SIG-M5 treated with dmso at 0.1 percent for 504 hours (cell line): ENCODE measurements around the gene NAAA.
"Not testable (repeated sequence)": the region's sequence is repeated elsewhere in the genome, so short reads cannot be mapped to it uniquely, and the experiment has no call there.

Source experiments
- DNase-seq: peaks from one replicate; lab custom pipeline; 2025; ENCODE audit not compliant: unreplicated experiment; lab: John Stamatoyannopoulos, UW

Gene NAAA

DNA sequence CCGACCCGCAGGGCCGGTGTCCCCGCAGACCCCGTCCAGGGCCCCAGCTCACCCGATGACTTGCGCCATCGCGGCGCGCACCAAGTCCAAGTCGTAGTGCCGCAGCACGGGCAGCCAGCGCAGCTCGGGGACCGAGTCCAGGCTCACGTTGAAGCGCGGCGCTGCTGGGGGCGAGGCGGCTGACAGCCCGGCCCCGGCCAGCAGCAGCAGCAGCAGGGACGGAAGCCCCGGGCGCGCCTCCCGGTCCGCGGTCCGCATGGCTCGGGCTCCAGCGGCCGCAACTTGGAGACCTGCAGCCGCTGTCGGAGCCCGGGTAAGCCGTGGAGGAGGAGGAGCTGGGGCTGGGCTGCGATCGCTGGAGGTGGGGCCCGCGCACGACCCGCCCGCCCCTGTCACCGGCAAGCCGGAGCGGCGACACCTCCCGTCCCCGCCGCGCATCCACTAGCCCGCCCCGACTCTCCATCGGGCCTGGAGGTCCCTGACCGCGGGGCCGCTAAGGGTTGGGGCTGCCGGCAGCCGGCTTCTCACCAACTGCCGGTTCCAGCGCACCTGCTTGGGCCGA is at the start of gene NAAA:
Gene NAAA, minus strand, starts transcription at position 322 of the 562 bp plus-strand sequence. Its CDS starts 64 bp downstream, at position 258.
- DNase-seq, result peak; percentile 56

DNA sequence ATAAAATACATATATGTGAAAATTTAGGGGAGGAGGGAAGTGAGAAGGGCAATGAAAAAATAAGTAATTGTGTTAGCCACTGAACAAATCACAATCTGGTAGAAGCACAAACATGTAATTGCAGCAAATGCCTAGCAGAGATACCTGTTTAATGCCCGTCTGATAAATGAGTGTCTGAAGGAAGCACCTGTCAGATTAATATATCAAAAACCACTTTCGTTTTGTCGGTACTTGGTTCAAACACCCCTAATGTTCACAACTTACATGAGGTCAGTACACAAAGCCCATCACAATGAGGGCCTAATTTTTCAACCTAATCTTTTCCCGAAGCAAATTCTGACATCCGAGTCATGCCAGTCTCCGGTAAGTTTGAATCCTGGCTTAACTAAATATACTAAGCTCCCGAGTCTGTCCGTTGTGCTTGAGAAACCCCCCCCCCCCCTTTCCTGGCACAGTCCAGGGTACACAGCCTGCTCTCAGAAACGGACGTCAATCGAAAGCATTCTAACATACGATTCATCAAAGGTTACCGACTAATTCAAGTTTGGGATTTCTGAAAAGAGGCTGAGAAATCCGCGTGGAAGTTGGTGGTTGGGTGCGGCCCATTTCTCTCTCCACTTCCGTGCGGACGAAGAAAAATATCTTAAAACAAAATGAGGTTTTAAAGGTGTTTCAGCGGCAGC is 49.2 kb upstream of the NAAA start:
- no peak for DNase-seq

DNA sequence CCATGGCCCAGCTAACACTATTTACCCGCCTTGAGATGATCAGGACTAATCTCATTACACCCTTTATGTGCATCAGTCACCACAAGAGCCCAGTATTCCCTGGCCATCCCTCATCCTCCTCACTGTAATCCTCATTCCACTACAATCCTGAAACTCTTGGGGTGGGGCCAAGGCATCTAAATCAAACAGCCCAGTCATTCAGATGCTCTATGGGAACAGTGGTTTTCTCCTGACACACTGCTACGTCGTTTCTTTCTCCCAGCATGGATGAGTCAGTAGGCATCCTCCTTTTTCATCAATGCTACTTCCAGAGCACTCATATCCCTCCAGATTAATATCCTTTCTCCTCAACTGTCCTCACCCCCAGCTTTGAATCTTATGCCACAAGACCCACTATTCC is 44.3 kb upstream of the NAAA start:
- DNase-seq, result no peak

DNA sequence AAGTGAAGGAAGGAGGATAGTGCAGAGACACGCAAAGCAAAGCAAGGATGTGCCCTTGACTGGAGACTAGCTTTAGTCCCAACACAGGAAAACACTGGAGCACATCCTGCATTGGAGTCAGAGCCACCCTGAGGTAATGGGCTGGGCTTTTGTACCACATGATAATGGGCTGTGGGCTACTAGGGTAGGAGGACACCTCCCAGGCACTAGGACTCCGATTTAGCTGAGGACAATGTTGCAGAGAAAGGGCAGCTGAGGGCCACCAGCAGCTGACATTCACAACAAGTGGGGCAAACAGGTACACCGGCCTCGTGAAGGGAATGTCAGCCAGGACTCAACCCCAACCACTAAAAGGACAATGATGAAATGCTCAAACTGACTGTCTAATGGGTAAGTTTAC is 39.8 kb upstream of the NAAA start:
- no peak for DNase-seq

DNA sequence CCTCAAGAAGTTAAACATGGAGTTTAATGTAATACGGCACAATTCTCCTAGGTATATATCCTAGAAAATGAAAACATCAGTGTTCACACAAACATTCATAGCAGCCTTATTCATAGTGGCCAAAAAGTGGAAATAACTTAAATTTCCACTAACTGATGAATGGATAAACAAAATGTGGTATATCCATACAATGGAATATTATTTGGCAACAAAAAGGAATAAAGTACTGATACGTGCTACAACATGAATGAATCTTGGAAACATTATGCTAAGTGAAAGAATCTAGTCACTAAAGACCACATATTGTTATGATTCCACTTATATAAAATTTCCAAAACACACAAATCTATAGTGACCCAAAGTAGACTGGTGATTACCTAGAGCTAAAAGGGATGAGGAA is 35.4 kb upstream of the NAAA start:
- no peak for DNase-seq

DNA sequence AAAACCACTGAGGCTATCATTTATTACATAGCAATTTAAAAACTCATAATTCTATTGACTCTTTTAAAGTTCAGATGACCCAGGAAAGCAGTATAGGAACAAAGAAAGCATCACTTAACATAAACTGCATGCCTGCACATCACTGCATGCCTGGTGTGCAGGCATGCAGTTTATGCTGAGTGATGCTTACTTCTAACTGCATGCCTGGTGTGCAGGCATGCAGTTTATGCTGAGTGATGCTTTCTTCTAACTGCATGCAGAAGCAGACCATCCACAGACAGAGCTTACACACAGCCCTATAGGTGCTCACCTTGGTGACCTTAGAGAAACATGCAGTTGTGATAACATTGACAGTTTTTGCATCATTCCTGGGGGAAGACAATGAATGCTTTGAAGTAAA is 33.0 kb upstream of the NAAA start:
- no peak for DNase-seq

DNA sequence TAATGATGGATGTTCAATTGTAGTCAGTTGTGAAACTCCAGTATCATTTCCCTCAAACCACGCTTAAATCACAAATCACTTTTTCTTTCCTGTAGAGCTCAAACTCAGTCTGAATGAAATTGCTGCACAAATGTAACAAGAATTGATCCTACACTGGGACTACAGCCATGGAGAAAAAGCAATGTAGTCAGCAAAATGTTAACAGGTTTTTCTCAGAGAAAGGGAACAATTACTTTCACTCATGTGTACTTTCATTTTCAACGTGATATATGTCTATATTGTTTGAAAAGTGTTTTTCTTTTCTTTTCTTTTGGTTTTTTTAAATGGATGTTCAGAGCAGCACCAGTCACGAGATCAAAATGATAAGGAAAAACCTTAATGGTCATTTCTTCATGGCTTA is 27.3 kb upstream of the NAAA start:
- no peak for DNase-seq

DNA sequence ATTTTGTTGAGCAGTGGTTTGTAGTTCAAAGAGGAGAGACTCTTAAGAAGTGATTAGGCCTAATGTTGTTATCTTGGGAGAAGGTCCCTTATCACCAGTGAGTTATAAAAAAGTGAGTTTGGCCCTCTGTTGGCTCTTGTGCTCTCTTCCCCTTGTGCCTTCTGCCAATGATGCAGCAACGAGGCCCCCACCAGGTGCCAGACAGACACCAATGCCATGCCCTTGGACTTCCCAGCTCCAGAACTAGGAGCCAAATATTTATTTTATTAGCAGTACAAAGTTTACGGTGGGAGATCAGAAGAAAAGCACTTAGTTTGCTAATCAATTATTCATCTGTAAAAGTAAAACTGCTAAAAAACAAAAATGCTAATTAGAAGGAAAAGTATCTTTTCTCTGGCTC is 22.7 kb upstream of the NAAA start:
- DNase-seq, result no peak

DNA sequence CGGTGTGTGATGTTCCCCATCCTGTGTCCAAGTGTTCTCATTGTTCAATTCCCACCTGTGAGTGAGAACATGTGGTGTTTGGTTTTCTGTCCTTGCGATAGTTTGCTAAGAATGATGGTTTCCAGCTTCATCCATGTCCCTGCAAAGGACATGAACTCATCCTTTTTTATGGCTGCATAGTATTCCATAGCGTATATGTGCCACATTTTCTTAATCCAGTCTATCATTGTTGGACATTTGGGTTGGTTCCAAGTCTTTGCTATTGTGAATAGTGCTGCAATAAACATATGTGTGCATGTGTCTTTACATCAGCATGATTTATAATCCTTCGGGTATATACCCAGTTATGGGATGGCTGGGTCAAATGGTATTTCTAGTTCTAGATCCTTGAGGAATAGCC is 21.3 kb upstream of the NAAA start:
- not testable (repeated sequence) for DNase-seq

DNA sequence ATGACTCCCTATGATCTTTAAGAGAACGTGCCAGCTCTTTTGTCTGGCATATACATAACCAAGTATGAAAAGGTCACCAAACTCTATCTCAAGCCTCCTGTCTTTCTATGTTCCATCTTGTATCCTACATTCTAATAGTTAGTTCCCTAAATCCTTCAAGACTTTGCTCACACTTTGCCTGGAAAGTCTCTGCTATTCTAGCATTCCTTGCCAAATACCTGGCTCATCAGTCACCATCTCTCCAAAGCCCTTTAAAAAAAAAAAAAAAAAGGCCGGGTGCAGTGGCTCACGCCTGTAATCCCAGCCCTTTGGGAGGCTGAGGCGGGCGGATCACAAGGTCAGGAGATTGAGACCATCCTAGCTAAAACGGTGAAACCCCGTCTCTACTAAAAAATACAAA is 17.7 kb upstream of the NAAA start:
- DNase-seq, result not testable (repeated sequence)

DNA sequence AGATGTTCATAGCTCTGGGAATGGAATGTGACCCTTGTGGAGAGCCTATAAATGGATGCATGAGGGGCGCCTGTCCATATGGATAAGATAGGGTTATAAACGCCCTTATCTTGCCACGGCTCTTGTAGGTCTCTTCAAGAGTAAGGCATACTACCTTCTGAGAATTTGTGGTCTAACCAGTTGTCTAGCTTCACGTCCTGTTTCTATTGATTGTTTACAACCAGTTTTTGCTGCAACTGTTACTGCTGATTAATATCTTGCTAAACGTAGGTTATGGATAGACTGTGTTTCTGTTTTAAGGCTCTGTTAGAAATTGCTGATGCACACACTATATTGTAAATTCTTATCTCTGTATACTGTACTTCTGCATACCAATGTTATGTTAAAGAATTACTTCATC is 14.0 kb upstream of the NAAA start:
- DNase-seq, result not testable (repeated sequence)

DNA sequence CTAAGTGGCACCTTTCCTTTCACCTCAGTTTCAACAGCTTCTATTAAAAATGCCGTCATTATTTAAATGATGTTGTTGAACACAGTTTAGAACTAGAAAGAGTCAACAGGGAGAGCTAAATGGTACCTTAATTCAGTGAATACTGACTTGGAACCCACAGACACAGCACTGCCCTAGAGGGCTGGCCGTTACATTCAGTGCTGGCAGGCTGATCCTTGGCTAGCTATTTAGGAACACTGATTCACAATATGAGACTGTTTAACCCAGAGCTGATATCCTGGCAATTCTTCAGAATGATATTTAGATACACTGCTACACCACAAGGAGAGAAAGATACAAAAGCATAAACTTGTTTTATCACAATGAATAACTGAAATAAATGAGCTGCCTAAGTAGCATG is 12.7 kb upstream of the NAAA start:
- DNase-seq, result no peak

DNA sequence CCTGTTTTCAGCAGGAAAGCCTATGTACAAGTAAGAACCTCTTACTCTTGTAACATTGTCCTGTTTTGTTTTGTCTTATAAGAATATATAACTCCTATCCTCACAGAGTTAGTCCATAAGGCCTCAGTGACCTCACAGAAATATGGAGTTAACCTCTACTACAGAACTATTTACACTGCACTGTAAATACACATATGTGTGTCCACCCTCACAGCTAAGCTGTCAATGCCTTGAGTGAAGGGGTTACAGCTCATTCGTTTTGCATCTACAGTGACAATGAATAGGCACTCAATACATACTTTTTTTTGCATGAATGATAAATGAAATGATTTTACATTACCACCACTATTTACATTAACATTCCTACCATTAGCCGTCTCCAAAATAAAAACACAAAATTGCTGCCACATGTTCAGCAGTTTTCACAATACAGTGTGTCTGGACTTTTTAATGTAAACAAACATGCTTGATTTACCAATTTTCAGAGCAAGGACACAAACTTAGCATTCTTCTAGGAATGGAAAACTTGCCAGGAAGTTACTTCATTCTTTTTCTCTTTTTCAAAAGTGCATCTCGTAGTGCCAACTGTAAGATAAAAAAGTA is 9.5 kb upstream of the NAAA start:
- no peak for DNase-seq

DNA sequence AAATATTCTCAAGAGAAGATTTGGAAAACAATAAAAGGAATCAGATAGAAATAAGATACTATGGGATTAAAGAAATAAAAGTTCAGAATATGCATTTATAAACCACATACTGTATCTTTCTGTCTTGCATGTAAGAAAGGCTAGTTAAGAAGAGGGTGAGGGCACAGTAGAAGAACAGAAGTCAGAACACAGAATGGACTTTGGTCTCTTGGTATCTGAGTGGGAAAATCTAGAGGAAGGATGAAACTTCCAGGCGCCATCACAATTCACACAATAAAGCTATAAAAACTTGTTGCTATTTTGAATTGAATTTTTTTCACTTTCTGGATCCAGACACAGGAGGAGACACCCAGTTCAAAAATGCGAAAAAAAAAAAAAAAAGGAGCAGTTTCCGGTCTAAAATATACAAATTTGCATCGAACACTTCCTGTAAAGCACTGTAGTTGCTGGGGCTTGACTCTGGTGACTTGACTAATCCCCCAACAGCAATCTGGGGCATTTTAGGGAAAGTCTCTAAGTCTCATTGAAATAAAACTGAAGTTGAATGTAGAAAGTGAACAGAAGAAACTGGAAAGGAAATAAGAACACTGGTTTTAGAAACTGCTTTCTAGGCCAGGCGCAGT is 8.1 kb upstream of the NAAA start:
- no peak for DNase-seq

DNA sequence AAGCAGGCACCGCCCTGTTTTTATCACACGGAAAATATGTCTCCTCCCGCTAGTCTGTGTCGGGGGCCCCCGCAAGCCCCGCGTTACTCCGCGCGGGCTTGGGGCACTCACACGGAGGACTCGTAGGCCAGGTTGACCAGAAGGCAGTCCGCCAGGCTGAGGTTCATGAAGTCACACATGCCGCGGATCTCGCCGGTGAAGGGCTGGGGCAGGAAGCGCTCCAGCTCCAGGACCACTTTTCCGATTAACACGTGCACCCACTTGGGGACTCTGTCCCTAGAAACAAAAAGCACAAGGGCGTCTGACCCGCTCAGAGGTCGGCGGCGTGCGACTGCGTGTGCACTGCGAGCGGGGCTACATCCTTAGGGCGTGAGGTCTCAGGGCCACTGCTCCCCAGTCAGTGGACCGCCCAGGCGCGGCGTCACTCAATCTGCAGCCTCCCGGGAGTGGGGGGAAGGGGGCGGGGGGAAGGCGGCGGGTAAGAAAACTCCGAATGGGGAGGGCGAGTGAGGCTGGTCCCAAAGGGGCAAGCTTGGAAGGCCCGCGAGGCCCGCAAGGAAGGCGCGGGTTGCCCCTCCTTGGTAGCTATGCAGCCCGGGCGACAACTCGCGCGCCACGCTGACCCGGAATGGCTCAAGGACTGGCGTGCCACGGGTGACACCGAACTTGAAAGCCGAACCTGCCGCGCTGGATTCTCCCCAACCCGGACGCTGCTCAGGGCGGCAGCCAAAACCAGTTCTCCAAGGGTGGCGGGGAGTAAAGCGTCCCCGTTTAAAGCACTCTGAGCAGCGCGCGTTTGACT is 722 bp downstream of the NAAA start:
- peak; percentile 65 for DNase-seq

DNA sequence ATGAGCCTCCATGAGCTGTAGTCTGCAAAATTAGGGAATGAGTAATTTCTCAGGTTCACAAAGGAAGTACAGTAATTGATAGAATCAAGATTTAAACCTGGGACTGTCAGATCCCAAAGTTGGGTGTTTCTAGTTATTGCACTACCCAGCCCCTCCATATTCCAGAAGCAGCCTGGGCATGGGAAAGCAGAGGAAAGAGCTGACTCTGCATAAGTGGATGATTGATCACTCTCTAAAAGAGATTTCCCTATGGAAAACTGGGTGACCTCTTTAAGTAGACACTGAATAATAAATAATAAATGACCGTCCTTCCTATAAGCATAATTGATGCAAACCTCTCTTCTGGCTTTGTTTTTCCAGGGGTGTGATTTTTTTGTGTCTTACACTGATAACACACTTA is 5.2 kb downstream of the NAAA start:
- no peak for DNase-seq

DNA sequence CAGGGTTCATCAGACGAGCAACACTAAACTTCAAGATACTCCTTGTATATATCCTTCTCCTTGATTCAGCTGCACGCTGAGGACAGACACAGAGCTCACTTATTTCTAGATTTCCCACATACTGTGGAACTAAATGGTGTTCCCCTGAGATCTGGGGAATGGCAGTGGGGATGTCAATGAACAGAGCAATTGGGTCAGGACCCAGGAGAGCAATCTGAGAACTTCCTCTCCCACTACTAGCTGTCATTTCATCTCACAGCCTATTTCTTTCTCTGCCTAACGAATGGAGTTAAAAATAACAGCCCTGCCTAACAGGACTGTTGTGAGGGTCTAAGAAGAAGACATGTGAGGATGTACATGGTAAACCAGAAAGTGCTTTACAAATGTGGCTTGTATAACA is 10.7 kb downstream of the NAAA start:
- DNase-seq, result no peak

DNA sequence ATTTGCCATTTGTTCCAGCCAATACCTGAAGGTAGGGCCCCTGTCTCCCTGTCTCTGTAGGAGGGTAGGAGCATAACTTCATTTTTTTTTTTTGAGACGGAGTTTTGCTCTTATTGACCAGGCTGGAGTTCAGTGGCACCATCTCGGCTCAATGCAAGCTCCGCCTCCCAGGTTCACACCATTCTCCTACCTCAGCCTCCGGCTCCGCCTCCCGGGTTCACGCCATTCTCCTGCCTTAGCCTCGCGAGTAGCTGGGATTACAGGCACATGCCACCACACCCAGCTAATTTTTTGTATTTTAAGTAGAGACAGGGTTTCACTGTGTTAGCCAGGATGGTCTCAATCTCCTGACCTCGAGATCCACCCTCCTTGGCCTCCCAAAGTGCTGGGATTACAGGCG is 15.9 kb downstream of the NAAA start:
- DNase-seq, result not testable (repeated sequence)

DNA sequence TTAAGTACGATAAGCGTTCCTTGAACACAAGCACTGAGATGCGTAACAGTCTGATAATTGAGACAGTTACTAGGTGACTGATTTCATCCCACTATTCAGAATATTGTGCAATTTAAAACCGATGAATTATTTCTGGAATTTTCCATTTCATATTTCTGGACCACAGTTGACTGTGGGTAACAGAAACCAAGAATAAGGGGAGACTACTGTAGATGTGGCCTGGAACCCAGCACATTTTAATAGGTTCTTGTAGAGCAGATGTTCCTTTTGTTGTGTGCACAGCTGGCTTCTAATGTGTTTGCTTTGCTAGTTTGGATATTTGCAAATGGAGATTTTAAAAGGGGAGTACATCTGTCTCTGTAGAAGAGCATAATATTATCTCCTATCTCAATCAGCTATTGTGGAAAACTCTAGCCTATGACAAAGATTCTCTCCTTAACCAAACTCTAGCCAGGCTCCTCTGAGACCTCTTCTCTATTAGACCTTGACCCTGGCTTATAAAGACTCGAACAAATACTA is 16.4 kb downstream of the NAAA start:
- no peak for DNase-seq

DNA sequence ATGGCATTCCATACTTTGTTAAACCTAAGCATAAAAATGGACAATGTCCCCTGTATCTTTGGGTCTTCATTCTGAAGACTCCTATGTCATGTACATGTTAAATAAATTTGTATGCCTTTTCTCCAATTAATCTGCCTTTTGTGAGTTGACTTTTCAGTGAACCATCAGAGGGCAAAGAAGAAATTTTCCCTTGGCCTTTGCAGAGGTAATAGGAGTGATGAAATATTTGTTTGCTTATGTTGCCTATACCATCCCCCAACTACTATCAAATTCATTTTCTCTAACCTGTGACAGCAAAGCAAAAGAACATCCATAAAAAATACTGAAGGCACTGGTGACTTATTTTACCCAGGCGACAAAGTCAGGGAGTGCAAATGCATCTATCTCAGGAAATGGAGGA is 18.2 kb downstream of the NAAA start:
- DNase-seq, result no peak

DNA sequence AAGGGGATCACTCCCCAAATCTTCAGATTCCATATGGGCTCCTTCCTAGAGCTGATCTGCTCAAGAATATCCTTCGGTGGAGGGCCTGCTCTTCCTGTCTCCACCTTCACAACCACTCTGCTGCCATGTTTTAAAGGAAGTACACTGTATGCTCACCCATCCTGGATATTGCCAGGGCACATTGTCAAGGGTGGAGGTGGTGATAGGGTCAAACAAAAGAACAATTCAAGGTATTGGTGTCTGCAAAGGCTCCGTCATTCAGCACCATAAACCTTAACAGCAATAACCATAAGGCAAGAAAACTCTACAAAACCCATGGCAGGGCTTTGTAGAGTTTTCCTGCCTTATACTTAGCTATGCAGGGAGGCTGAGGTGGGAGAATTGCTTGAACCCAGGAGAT is 18.9 kb downstream of the NAAA start:
- DNase-seq, result no peak
